Activated T-cell treated with anti-CD3 and anti-CD28 coated beads, Interleukin-2, amount 50 U/mL, for 48 hours (primary cell): ENCODE results near the gene ADGRB3.
"Not testable (repeated sequence)": the region's sequence is repeated elsewhere in the genome, so short reads cannot be mapped to it uniquely, and the experiment has no call there.

Experiments used
- DNase-seq, 2 experiments: peaks; one replicate each; pipeline ENCODE4 v3.0.0-alpha.2; 2020

Gene ADGRB3

DNA sequence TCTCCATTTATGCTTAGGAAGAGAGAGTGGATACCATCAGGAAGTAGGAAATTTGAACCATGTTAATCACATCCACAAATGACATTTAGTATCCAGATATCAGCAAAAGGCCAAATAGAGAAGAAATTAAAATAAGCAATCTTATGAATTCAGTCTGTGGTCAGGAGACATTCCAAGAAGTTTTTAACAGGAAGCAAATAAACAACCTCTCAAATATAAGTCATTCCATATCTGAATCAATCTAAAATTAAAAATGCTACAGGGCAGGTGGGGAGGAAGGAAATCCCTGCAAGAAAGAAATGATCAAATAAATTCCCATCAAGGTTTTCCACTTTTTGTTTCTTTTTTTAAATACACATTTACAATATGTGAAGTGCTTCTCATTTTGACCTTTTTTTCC, 641.1 kb downstream of the ADGRB3 start:
- DNase-seq = no peak

GRCh38 chr6:69279805-69280204, 644.7 kb downstream of the ADGRB3 start:
- DNase-seq = no peak

DNA sequence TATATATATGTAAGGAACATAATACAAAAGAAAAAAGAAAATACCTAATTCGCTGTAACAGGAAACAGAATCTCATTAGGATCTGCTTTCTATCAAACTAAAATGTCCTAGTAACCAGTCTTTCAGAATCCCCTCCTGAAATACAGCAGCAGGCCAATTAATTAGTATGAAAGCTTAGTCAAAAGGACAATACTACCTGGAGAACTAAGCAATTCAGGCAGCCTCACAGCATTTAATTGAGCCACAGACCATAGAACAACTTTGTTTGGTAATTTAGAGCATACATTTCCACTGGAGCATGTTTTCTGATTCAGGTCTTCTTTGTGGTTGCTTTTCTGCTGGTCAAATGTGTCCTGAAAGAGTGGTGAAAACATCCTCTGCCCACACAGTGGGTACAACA, 645.8 kb downstream of the ADGRB3 start:
- no peak for DNase-seq

DNA sequence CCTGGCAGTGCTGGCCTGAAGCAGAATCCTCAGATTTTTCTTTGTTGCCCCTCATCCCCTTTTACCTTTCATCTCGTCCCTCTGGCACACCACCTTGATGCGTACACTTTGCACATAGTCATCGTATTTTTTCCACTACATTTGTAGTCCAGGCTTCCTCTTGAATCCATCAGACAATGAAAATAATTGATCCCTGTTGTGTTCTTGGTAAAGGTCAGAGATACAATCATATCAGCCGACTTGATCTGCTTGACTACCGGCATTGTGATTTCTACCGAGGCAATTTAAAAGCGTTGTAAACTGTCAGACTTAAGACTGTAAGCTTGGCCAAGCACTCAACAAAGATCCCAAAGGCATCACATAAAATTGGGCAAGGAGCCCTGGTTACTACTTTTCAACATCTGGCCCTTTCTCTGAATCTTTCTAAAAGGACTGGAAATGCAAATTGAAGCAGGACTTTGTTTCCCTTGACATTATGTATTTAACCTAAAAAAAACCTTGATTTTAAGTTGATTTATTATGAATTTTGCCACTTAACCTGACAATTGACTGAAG, 649.2 kb downstream of the ADGRB3 start:
- no peak for DNase-seq

DNA sequence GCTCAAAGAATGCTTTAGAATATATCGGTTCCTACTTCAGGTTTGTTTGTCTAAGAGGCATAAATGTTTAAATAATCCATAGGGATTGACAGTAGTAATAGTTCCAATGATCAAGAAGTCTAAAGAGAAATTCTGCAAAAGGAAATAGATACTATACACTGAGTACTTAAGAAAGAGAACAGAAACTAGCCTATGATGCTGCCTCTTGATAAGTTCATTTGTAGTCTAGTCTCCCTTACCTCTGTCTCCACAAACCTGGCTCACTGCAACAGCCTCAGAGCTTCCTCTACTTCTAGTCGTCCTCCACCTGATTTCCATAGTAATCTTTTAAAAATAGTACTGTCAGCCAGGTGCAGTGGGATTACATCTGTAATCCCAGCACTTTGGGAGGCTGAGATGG, 650.0 kb downstream of the ADGRB3 start:
- no peak for DNase-seq

GRCh38 chr6:69286331-69286730, 651.2 kb downstream of the ADGRB3 start:
- DNase-seq = no peak

DNA sequence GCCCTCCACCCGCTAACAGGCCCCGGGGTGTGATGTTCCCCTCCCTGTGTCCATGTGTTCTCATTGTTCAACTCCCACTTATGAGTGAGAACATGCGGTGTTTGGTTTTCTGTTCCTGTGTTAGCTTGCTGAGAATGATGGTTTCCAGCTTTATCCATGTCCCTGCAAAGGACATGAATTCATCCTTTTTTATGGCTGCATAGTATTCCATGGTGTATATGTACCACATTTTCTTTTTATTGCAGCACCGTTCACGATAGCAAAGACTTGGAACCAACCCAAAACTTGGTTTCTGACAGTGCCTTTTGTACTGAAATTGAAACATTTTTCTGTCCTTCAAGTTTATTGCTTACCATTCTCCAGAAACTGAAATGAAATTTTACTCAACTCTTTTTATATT, 653.1 kb downstream of the ADGRB3 start:
- not testable (repeated sequence) for DNase-seq

- DNase-seq = no peak
These were observed 654.8 kb downstream of the ADGRB3 start for GRCh38 chr6:69289689-69290495.

DNA sequence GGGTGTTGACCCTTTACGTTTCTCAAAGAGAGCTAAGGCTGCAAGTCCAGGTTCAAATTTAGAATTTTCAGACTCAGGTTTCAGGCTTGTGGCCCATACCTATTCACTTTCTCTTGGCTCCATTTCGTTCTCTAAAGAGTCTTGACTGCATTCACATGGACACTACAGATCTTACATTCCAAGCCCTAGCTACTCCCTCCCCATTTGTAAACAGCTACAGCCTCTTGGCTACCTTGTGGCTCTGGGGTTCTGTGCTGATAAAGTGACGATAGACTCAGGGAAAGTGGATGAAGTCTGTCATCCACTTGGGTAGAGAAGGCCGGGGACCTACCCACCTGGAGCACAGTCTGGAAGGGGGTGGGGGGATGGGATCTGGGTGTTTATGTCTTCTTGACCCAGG, 658.4 kb downstream of the ADGRB3 start:
- DNase-seq = no peak

- no peak for DNase-seq
These were observed 659.3 kb downstream of the ADGRB3 start for GRCh38 chr6:69294407-69294806.

GRCh38 chr6:69294862-69295261, 659.8 kb downstream of the ADGRB3 start:
- DNase-seq = no peak

DNA sequence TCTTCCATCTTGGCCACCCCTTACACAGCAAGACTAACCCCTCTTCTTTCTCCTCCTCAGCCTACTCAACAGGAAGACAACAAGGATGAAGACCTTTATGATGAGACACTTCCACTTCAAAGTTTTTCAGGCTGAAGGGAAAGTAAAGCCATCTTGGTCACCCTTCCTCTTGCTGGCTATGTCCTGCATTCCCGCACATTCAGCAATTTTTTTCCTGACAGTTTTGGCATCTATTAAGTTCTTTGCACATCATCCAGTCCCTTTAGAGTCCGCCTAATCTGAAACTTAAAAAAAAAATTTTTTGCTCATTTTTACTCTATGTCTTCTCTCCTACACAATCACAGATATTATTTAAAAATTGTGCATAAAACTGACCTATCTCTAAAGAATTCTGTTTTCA, 668.3 kb downstream of the ADGRB3 start:
- no peak for DNase-seq

GRCh38 chr6:69305456-69305855, 670.4 kb downstream of the ADGRB3 start:
- no peak for DNase-seq

DNA sequence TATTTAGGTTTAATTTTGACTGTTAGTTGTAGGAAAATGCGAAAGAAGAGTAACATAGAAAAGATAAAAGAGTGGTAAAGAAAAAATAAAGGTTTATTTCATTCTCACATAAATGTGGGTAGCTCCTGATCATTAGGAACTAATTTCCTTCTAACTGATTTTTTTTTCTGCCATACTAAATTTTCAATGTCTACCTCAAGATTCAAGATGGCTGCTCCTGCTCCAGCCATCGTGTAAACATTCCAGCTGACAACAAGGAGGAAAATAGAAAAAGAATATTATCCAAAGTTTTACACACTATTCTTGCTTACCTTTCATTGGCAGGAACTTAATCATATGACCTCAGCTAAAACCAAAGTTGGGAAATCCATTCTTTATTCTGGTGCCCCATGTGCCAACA, 673.5 kb downstream of the ADGRB3 start:
- no peak for DNase-seq

- DNase-seq = no peak
These were observed 676.8 kb downstream of the ADGRB3 start for GRCh38 chr6:69311888-69312287.

GRCh38 chr6:69314001-69314400, 678.9 kb downstream of the ADGRB3 start:
- no peak for DNase-seq

DNA sequence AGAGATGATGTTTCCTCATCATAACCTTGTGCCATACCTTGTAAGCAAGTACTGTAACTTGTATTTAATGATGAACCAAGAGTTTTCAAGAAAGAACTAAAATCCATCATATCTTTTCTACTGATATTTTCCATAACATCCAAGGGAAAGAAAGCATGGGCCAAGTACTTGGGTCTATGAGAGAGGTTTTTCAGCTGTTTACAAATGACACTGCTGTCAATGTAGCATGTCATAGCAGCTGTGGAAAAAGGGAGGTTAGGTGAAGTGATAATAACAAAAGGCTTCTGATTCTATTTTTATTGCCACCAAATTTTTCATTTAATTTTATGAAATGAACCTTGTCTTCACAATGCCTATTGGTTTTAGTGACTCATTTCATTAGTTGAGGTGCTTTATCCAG, 679.4 kb downstream of the ADGRB3 start:
- DNase-seq = no peak

DNA sequence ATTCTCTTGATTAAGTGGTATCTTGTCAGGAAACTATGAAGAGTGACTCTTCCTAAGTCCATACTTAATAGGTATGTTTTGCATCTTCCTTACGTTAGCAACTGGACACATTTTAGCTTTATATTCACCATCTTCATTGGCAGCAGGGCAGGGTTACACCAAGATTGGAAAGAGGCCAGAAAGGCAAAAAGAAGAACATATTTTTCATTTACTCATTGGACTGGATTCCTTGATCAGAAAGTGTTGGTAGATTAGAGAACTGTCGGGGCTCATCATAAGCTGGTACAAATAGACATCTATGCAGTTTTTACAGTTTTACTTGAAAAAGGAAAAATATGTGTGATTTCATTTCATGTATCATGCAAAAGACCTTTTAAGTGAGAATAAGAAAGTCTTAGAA, 696.8 kb downstream of the ADGRB3 start:
- no peak for DNase-seq

- DNase-seq = no peak
These were observed 702.2 kb downstream of the ADGRB3 start for GRCh38 chr6:69337311-69337710.

DNA sequence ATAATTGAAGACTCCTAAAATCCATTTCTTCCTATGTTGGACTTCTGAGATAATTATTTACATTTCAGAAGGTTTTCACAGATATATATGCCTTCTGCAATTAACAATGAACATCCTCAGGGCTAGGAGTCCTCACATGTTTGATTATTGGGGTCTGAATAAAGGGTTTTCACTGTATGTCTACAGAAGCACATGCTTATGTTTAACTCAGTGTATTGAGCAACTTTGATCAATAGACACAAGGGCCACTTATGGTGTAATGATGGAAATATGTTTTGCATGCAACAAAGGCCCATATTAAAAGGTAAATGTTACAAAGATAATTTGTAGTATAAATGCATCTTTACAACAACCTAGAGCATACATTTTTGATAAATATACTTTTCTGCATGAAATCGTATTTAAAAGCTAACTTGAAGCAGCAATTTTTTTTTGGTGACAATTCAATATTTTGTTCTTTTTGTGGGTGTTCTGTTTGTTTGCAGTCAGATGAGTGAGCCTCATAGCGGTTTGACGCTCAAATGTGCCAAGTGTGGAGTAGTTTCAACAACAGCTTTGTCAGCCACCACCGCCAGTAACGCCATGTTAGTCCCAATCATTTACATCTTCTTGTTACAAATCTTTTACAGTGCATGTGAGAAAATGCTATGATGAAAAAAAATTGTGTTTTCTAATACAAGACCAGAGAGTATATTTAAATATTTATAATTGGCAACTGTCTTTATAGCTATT, 703.5 kb downstream of the ADGRB3 start:
- DNase-seq = no peak

DNA sequence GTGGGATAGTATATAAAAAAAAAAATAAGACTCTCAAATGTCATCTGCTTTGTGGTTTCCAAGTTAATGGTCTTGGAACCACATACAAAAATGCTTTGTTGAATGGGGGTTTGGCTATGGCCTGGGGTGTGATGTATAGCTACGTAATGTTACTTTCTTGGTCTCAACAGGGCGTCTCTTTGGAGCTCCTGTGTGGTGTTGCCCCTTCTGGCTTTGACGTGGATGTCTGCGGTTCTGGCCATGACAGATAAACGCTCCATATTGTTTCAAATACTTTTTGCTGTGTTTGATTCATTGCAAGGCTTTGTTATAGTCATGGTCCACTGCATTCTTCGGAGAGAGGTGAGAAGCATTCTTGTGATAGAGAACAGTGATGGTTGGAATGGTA, 704.1 kb downstream of the ADGRB3 start:
- no peak for DNase-seq

GRCh38 chr6:69340196-69340595, 705.1 kb downstream of the ADGRB3 start:
- no peak for DNase-seq

DNA sequence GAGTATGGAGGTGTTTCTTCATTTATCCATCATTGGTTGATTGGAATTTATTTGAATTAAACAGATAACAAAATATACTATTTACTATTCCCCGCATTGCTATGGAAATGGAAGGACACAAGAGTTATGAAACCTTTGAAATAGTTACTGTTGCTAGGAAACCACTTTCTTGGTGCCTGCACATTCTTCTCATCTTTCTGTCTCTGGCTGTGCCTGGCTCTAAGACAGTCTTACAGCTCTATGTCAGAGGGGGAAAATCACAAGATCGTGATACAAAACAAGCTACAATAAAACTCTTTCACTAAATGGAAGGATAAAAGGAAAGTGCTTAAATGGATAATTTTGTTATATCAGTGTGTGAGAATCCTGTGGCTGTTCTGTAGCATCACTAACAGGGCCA, 708.8 kb downstream of the ADGRB3 start:
- no peak for DNase-seq

DNA sequence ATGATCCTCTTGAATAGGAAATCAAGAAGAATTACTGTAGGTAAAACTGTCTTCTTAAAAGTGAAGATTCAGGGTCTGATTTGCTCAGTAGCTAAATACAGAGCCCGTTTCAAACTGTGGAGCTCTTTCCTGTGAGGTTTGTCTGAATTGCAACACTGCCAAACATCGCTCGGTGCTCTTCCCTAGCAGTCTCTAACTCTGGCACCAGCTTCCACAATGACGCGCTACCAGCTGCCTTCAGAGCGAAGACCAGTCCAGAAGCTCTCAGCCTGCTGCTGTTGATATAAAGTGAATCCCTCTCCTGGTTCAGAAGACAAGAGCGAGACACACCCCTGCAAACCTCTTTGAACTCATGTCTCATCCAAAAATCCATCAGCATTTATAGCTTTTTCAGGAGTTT, 714.7 kb downstream of the ADGRB3 start:
- DNase-seq = no peak
